Activated T-helper 17 cell treated with anti-CD3 and anti-CD28 coated beads, Interleukin-2, amount 50 U/mL, for 72 hours (primary cell): ENCODE measurements around the gene SNCG. TPM values are rescaled to one million over a fixed set of nuclear protein-coding genes. Genes with fewer than 3 reads are reported as not detected.
"Not testable (repeated sequence)": the region's sequence is repeated elsewhere in the genome, so short reads cannot be mapped to it uniquely, and the experiment has no call there.

Source experiments
- ATAC-seq: fragments of 150-1000 bp; cut with Tn5 transposase; replicated peaks from 2 replicates; pipeline ENCODE4 v1.10.0; 2021; ENCODE audit warnings: mild to moderate bottlenecking, moderate library complexity
- H3K27ac Mint-ChIP-seq: one replicate; pipeline ENCODE4 v1.8.0; 2022; ENCODE audit warnings: mixed read lengths
- H3K27me3 Mint-ChIP-seq: one replicate; pipeline ENCODE4 v1.8.0; 2022; ENCODE audit warnings: mixed read lengths
- H3K36me3 Mint-ChIP-seq: one replicate; pipeline ENCODE4 v1.8.0; 2022; ENCODE audit warnings: low read depth, mild to moderate bottlenecking, mixed read lengths
- H3K4me1 Mint-ChIP-seq: one replicate; pipeline ENCODE4 v1.8.0; 2022; ENCODE audit warnings: mixed read lengths
- H3K4me3 Mint-ChIP-seq: one replicate; pipeline ENCODE4 v1.8.0; 2022; ENCODE audit warnings: mild to moderate bottlenecking, mixed read lengths
- H3K9me3 Mint-ChIP-seq: one replicate; pipeline ENCODE4 v1.8.0; 2022; ENCODE audit warnings: mixed read lengths
- total RNA-seq, 2 donors: library from RNA; stranded (reverse); gene quantifications; one replicate each; pipeline ENCODE4 v1.2.3, GENCODE V29; 2022

The SNCG gene
- total RNA-seq, 2 donors from 2014 or later: not detected

- no peaks in the 10 kb centered on the region for H3K9me3 Mint-ChIP-seq
Measured at GRCh38 chr10:86941991-86942421, 16.4 kb upstream of the SNCG start.

GRCh38 chr10:86942441-86943315 lies 15.7 kb upstream of the SNCG start:
- no peaks in the 10 kb centered on the region for H3K9me3 Mint-ChIP-seq
- no peak overlapping the region for H3K27ac Mint-ChIP-seq
- ATAC-seq: no peak
- no peak overlapping the region for H3K4me3 Mint-ChIP-seq
- no peaks in the 10 kb centered on the region for H3K36me3 Mint-ChIP-seq
- peaks cover 5% of the 10 kb centered on the region for H3K4me1 Mint-ChIP-seq
- H3K27me3 Mint-ChIP-seq: no peaks in the 10 kb centered on the region

More at GRCh38 chr10:86941991-86942421, 16.4 kb upstream of the SNCG start:
- H3K4me1 Mint-ChIP-seq: peaks cover 5% of the 10 kb centered on the region
- H3K4me3 Mint-ChIP-seq: no peak overlapping the region
- H3K27me3 Mint-ChIP-seq: no peaks in the 10 kb centered on the region
- ATAC-seq: no peak
- no peak overlapping the region for H3K27ac Mint-ChIP-seq
- no peaks in the 10 kb centered on the region for H3K36me3 Mint-ChIP-seq

GRCh38 chr10:86943316-86944030 lies 14.9 kb upstream of the SNCG start:
- peaks cover 5% of the 10 kb centered on the region for H3K4me1 Mint-ChIP-seq
- no peak for ATAC-seq
- no peak overlapping the region for H3K27ac Mint-ChIP-seq
- H3K4me3 Mint-ChIP-seq: no peak overlapping the region
- no peaks in the 10 kb centered on the region for H3K9me3 Mint-ChIP-seq
- no peaks in the 10 kb centered on the region for H3K27me3 Mint-ChIP-seq
- H3K36me3 Mint-ChIP-seq: no peaks in the 10 kb centered on the region

GRCh38 chr10:86944031-86944419 lies 14.4 kb upstream of the SNCG start:
- no peaks in the 10 kb centered on the region for H3K9me3 Mint-ChIP-seq
- H3K36me3 Mint-ChIP-seq: no peaks in the 10 kb centered on the region
- peaks cover 5% of the 10 kb centered on the region for H3K4me1 Mint-ChIP-seq
- no peak overlapping the region for H3K4me3 Mint-ChIP-seq
- H3K27me3 Mint-ChIP-seq: no peaks in the 10 kb centered on the region
- ATAC-seq: no peak
- no peak overlapping the region for H3K27ac Mint-ChIP-seq

GRCh38 chr10:86944471-86944870 lies 13.9 kb upstream of the SNCG start:
- Mint-ChIP-seq H3K4me1 (peaks cover 5% of the 10 kb centered on the region), H3K27ac (no peak overlapping the region), H3K4me3 (no peak overlapping the region), H3K36me3 (no peaks in the 10 kb centered on the region), H3K9me3 (no peaks in the 10 kb centered on the region), H3K27me3 (no peaks in the 10 kb centered on the region)
- no peak for ATAC-seq

GRCh38 chr10:86944907-86945306 lies 13.5 kb upstream of the SNCG start:
- Mint-ChIP-seq H3K9me3 (no peaks in the 10 kb centered on the region), H3K27me3 (no peaks in the 10 kb centered on the region), H3K36me3 (no peaks in the 10 kb centered on the region), H3K4me3 (no peak overlapping the region), H3K27ac (no peak overlapping the region), H3K4me1 (peaks cover 5% of the 10 kb centered on the region)
- ATAC-seq: no peak

- Mint-ChIP-seq H3K4me3 (no peak overlapping the region), H3K27ac (no peak overlapping the region), H3K9me3 (no peaks in the 10 kb centered on the region), H3K36me3 (no peaks in the 10 kb centered on the region), H3K27me3 (no peaks in the 10 kb centered on the region), H3K4me1 (peaks cover 11% of the 10 kb centered on the region)
- ATAC-seq: no peak
Measured at GRCh38 chr10:86945361-86946212, 12.8 kb upstream of the SNCG start.

- H3K4me3 Mint-ChIP-seq: no peak overlapping the region
- peaks cover 12% of the 10 kb centered on the region for H3K4me1 Mint-ChIP-seq
- no peak for ATAC-seq
- no peaks in the 10 kb centered on the region for H3K36me3 Mint-ChIP-seq
- H3K9me3 Mint-ChIP-seq: no peaks in the 10 kb centered on the region
- no peak overlapping the region for H3K27ac Mint-ChIP-seq
- no peaks in the 10 kb centered on the region for H3K27me3 Mint-ChIP-seq
Measured at GRCh38 chr10:86946213-86947155, 11.9 kb upstream of the SNCG start.

- not testable (repeated sequence) for H3K27ac Mint-ChIP-seq, H3K4me3 Mint-ChIP-seq, H3K9me3 Mint-ChIP-seq, H3K36me3 Mint-ChIP-seq, H3K27me3 Mint-ChIP-seq, ATAC-seq
- peaks cover 12% of the 10 kb centered on the region for H3K4me1 Mint-ChIP-seq
Measured at GRCh38 chr10:86947806-86948205, 10.6 kb upstream of the SNCG start.

GRCh38 chr10:86950349-86950748 lies 8.1 kb upstream of the SNCG start:
- Mint-ChIP-seq H3K4me3 (peak overlapping the region; percentile 25), H3K9me3 (peaks cover 9% of the 10 kb centered on the region), H3K27me3 (no peaks in the 10 kb centered on the region), H3K36me3 (no peaks in the 10 kb centered on the region), H3K27ac (peak overlapping the region; percentile 81), H3K4me1 (peaks cover 12% of the 10 kb centered on the region)
- no peak for ATAC-seq

GRCh38 chr10:86951184-86951761 lies 7.1 kb upstream of the SNCG start:
- H3K4me1 Mint-ChIP-seq: peaks cover 12% of the 10 kb centered on the region

GRCh38 chr10:86952106-86952505 lies 6.3 kb upstream of the SNCG start:
- ATAC-seq: no peak
- H3K4me1 Mint-ChIP-seq: peaks cover 8% of the 10 kb centered on the region
- no peaks in the 10 kb centered on the region for H3K36me3 Mint-ChIP-seq
- H3K9me3 Mint-ChIP-seq: peaks cover 9% of the 10 kb centered on the region
- H3K27me3 Mint-ChIP-seq: no peaks in the 10 kb centered on the region
- H3K4me3 Mint-ChIP-seq: no peak overlapping the region
- H3K27ac Mint-ChIP-seq: no peak overlapping the region

More at GRCh38 chr10:86951184-86951761, 7.1 kb upstream of the SNCG start:
- Mint-ChIP-seq H3K9me3 (peaks cover 9% of the 10 kb centered on the region), H3K36me3 (no peaks in the 10 kb centered on the region), H3K4me3 (peak overlapping the region; percentile 25), H3K27ac (no peak overlapping the region), H3K27me3 (no peaks in the 10 kb centered on the region)
- ATAC-seq: no peak

GRCh38 chr10:86952697-86953096 lies 5.7 kb upstream of the SNCG start:
- not testable (repeated sequence) for H3K4me3 Mint-ChIP-seq, H3K4me1 Mint-ChIP-seq, H3K36me3 Mint-ChIP-seq, H3K27ac Mint-ChIP-seq, ATAC-seq, H3K9me3 Mint-ChIP-seq, H3K27me3 Mint-ChIP-seq
